ENCODE results near the gene MTMR12.
A peak's percentile ranks its signal among the peaks of the same experiment; 100 is the strongest.

Gene MTMR12

DNA sequence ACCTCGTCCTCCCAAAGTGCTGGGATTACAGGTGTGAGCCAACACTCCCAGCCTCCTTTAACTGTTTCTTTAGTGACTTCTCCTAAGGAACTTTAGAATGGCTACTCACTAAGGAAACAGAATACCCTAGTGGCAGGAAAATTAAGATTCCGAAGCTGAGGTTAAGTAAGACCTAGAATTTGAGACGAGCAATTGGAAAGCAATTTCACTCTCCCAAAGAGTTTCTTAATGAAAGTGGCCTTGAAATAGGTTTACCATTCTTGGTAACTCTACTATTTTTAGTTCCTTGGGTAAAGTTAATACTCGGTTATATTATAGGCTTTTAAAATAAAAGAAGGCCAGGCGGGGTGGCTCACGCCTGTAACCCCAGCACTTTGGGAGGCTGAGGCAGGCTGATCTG is 115.7 kb downstream of the MTMR12 start:
- TF ChIP-seq, protein P1, sequence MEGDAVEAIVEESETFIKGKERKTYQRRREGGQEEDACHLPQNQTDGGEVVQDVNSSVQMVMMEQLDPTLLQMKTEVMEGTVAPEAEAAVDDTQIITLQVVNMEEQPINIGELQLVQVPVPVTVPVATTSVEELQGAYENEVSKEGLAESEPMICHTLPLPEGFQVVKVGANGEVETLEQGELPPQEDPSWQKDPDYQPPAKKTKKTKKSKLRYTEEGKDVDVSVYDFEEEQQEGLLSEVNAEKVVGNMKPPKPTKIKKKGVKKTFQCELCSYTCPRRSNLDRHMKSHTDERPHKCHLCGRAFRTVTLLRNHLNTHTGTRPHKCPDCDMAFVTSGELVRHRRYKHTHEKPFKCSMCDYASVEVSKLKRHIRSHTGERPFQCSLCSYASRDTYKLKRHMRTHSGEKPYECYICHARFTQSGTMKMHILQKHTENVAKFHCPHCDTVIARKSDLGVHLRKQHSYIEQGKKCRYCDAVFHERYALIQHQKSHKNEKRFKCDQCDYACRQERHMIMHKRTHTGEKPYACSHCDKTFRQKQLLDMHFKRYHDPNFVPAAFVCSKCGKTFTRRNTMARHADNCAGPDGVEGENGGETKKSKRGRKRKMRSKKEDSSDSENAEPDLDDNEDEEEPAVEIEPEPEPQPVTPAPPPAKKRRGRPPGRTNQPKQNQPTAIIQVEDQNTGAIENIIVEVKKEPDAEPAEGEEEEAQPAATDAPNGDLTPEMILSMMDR (IDR thresholded peaks at IDR 0.05), result no peak
- no peak overlapping the region for H3K27ac ChIP-seq
- no peaks in the 10 kb centered on the region for H3K27me3 ChIP-seq
- no peaks in the 10 kb centered on the region for H3K9me3 ChIP-seq
- no peak for DNase-seq
- H3K4me1 ChIP-seq, result peaks cover 0 to 20% (median 11%) of the 10 kb centered on the region in 4 donors
- H3K36me3 ChIP-seq, result no peaks in the 10 kb centered on the region
- no peak overlapping the region for H3K4me3 ChIP-seq
- intact Hi-C loops (cut with DNase I; ENCODE audit: low total_unique reads), result no loop called here

GRCh38 chr5:32195265-32195664 is 117.5 kb downstream of the MTMR12 start:
- TF ChIP-seq, protein P1 (IDR thresholded peaks at IDR 0.05), result no peak
- intact Hi-C loops (cut with DNase I; ENCODE audit: low total_unique reads), result no loop called here
- peak in 1 of 2 donors; percentile 20 for DNase-seq

GRCh38 chr5:32193591-32193990 is 119.1 kb downstream of the MTMR12 start:
- Histone ChIP-seq H3K4me1 (peaks cover 0 to 14% (median 9%) of the 10 kb centered on the region in 4 donors), H3K9me3 (no peaks in the 10 kb centered on the region), H3K27me3 (no peaks in the 10 kb centered on the region), H3K36me3 (no peaks in the 10 kb centered on the region), H3K27ac (peak overlapping the region; percentile 49 to 50), H3K4me3 (peak overlapping the region; percentile 17 to 28)
- intact Hi-C loops (cut with DNase I; ENCODE audit: low total_unique reads), result no loop called here
- peak; percentile 89 to 95 for DNase-seq
- TF ChIP-seq, protein P1 (IDR thresholded peaks at IDR 0.05), result no peak

More at GRCh38 chr5:32195265-32195664, 117.5 kb downstream of the MTMR12 start:
- H3K9me3 ChIP-seq, result no peaks in the 10 kb centered on the region
- no peaks in the 10 kb centered on the region for H3K36me3 ChIP-seq
- no peak overlapping the region for H3K4me3 ChIP-seq
- no peak overlapping the region for H3K27ac ChIP-seq
- H3K4me1 ChIP-seq, result peaks cover 0 to 14% (median 9%) of the 10 kb centered on the region in 4 donors
- H3K27me3 ChIP-seq, result no peaks in the 10 kb centered on the region

GRCh38 chr5:32190095-32190494 is 122.6 kb downstream of the MTMR12 start:
- no peak for DNase-seq
- TF ChIP-seq, protein P1 (IDR thresholded peaks at IDR 0.05), result no peak
- H3K4me1 ChIP-seq, result peaks cover 0 to 14% (median 9%) of the 10 kb centered on the region in 4 donors
- no peak overlapping the region for H3K27ac ChIP-seq
- H3K36me3 ChIP-seq, result no peaks in the 10 kb centered on the region
- no peaks in the 10 kb centered on the region for H3K27me3 ChIP-seq
- H3K9me3 ChIP-seq, result peaks cover 0 to 2% (median 0%) of the 10 kb centered on the region in 3 donors
- intact Hi-C loops (cut with DNase I; ENCODE audit: low total_unique reads), result no loop called here
- H3K4me3 ChIP-seq, result no peak overlapping the region

GRCh38 chr5:32187675-32188074 is 125.1 kb downstream of the MTMR12 start:
- no peaks in the 10 kb centered on the region for H3K27me3 ChIP-seq
- intact Hi-C loops (cut with DNase I; ENCODE audit: low total_unique reads), result no loop called here
- H3K36me3 ChIP-seq, result no peaks in the 10 kb centered on the region
- H3K4me3 ChIP-seq, result no peak overlapping the region
- TF ChIP-seq, protein P1 (IDR thresholded peaks at IDR 0.05), result no peak
- H3K9me3 ChIP-seq, result peaks cover 0 to 2% (median 0%) of the 10 kb centered on the region in 3 donors
- H3K27ac ChIP-seq, result no peak overlapping the region
- H3K4me1 ChIP-seq, result no peaks in the 10 kb centered on the region
- DNase-seq, result no peak

All from tibial artery (tissue), 4 donors.